ENCODE measurements around the gene TP53BP2.
"Not testable (repeated sequence)": the region's sequence is repeated elsewhere in the genome, so short reads cannot be mapped to it uniquely, and the experiment has no call there.

The TP53BP2 gene

DNA sequence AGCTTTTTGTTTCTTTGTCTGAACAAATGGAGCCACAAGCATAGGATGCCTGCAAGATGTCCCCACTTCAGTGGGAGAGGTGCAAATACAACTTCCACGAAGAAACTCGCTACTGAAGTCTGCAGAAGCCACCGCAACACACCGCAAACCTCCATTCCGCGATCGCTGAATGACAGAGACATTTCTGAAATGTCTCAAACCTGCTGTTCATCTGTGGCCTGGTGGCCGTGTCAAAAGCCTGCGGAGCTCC is 1.0 kb downstream of the TP53BP2 start:
- Mint-ChIP-seq H3K27ac (peak overlapping the region; percentile 98), H3K36me3 (peaks cover 5 to 9% of the 10 kb centered on the region in 2 donors), H3K9me3 (no peaks in the 10 kb centered on the region), H3K27me3 (no peaks in the 10 kb centered on the region), H3K4me1 (peaks cover 33 to 48% of the 10 kb centered on the region in 2 donors), H3K4me3 (peak overlapping the region; percentile 94 to 96)
- ATAC-seq (replicated peaks) (no peak), DNase-seq (peak; percentile 26)

DNA sequence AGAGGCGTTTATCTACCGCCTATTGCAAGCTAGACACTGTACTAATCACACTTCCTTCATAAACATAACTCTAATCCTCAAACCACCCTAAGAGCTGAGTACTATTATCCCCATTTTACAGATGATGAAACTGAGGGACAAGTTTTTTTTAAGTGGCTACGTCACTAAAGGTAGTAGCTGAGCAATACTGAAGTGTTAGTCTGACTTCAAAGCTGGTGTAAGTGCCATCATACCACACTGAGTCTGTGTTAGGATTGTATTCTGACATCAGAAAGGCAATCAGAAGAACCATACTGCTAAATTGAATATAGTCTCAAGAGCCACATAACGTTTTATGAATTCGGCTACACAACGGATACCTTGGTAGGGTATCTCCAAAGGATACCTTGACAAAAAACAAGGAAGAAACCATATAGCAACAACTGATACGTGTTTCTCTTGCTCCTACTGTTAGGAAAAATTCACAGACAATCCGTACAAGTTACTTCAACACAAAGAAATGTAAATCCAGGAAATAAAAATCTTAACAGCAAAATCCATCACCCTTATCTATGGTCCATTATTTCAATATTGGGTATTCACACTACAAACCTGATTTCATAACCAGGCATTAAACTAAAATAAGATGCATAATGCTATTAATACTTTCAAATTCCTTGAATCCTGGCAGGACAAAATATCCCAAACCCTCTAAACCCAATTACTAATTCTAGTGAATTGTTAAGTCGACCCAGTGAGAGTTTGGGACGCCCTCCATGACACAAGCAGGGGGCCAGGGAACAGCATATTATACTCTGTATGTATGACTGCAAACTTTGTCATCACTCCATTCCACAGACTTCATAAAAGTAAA is 1.6 kb downstream of the TP53BP2 start:
- Mint-ChIP-seq H3K27me3 (no peaks in the 10 kb centered on the region), H3K9me3 (no peaks in the 10 kb centered on the region), H3K36me3 (peaks cover 5 to 9% of the 10 kb centered on the region in 2 donors), H3K27ac (peak overlapping the region; percentile 98), H3K4me1 (peaks cover 30 to 48% of the 10 kb centered on the region in 2 donors), H3K4me3 (peak overlapping the region; percentile 94 to 96)
- ATAC-seq (replicated peaks) (no peak), DNase-seq (no peak)

GRCh38 chr1:223842784-223843183 is 3.0 kb downstream of the TP53BP2 start:
- no peaks in the 10 kb centered on the region for H3K27me3 Mint-ChIP-seq
- no peak overlapping the region for H3K27ac Mint-ChIP-seq
- H3K4me3 Mint-ChIP-seq: peak overlapping the region in 1 of 2 donors; percentile 47
- H3K36me3 Mint-ChIP-seq: peaks cover 5 to 20% of the 10 kb centered on the region in 2 donors
- no peak for ATAC-seq (replicated peaks)
- peaks cover 36 to 58% of the 10 kb centered on the region in 2 donors for H3K4me1 Mint-ChIP-seq
- no peaks in the 10 kb centered on the region for H3K9me3 Mint-ChIP-seq
- no peak for DNase-seq

DNA sequence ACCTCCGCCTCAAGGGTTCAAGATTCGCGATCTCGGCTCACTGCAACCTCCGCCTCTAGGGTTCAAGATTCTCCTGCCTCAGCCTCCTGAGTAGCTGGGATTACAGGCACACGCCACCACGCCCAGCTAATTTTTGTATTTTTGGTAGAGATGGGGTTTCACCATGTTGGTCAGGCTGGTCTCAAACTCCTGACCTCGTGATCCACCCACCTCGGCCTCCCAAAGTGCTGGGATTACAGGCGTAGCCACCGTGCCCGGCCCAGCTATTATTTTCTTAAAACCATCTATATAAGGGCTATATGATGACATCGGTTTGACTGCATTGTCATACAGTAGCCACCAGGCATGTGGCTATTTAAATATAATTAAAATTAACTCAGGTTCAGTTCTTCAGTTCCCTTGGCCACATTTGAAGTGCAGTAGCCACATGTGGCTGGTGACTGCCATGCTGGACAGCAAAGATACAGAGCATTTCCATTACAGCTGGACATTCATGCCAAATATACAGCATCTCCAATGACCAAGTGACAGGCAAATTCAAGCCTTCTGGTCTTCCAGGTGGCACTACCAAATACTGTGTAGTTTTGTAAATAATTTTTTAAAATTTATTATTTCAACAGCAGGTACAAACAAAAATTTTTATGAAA is 3.6 kb downstream of the TP53BP2 start:
- H3K4me3 Mint-ChIP-seq; H3K9me3 Mint-ChIP-seq; H3K27me3 Mint-ChIP-seq; DNase-seq; ATAC-seq (replicated peaks); H3K27ac Mint-ChIP-seq: not testable (repeated sequence)
- H3K36me3 Mint-ChIP-seq: peaks cover 5 to 20% of the 10 kb centered on the region in 2 donors
- H3K4me1 Mint-ChIP-seq: peaks cover 35 to 57% of the 10 kb centered on the region in 2 donors

DNA sequence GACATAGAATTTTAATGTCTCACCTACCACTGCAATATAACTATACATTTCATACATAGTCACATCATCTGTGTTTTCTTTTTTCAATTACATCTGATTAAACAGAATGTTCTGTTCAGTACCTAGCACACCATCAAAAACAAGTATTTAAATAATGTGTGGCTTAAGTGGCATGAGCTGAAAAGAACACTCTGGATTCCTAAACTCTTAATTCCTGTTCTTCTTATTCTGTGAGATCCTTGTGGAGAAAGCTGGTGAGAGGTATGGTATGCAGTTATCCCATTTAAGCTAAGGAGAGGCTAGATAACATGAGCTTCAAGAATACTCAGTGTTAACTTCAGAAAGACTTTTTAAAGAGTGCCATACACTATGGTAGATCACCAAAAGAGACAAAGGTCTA is 5.5 kb downstream of the TP53BP2 start:
- Mint-ChIP-seq H3K9me3 (no peaks in the 10 kb centered on the region), H3K27me3 (no peaks in the 10 kb centered on the region), H3K4me3 (no peak overlapping the region), H3K4me1 (peaks cover 29 to 50% of the 10 kb centered on the region in 2 donors), H3K27ac (peak overlapping the region; percentile 39), H3K36me3 (peaks cover 5 to 20% of the 10 kb centered on the region in 2 donors)
- ATAC-seq (replicated peaks) (no peak), DNase-seq (no peak)

- DNase-seq: no peak
- H3K27ac Mint-ChIP-seq: no peak overlapping the region
- no peak for ATAC-seq (replicated peaks)
- peaks cover 2 to 17% of the 10 kb centered on the region in 2 donors for H3K36me3 Mint-ChIP-seq
- H3K27me3 Mint-ChIP-seq: no peaks in the 10 kb centered on the region
- peaks cover 24 to 36% of the 10 kb centered on the region in 2 donors for H3K4me1 Mint-ChIP-seq
- H3K4me3 Mint-ChIP-seq: no peak overlapping the region
- no peaks in the 10 kb centered on the region for H3K9me3 Mint-ChIP-seq
These were observed 7.5 kb downstream of the TP53BP2 start for GRCh38 chr1:223838125-223838854.

DNA sequence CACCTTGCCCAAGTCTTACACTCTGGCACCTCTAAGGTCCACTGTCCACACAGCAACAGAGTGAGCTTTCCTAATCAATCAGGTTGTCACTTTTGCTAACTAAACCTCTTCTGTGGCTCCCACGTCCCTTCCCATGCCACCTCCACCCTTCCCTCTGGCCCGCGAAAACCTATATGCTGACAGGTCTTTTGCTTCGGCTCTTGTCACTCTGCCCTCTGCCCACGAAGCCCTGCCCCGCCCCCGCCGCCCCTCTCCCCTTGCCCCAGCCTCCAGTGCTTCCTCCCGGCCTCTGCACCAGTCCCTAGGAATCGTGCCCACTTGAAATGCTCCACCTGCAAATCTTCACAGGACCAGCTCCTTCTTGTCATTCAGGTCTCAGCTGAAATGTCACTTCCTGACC is 8.1 kb downstream of the TP53BP2 start:
- ATAC-seq (replicated peaks): no peak
- Mint-ChIP-seq H3K27ac (no peak overlapping the region), H3K27me3 (no peaks in the 10 kb centered on the region), H3K4me1 (peaks cover 23 to 30% of the 10 kb centered on the region in 2 donors), H3K4me3 (no peak overlapping the region), H3K36me3 (peaks cover 2 to 17% of the 10 kb centered on the region in 2 donors), H3K9me3 (no peaks in the 10 kb centered on the region)
- DNase-seq: no peak

- DNase-seq (no peak), ATAC-seq (replicated peaks) (no peak)
- Mint-ChIP-seq H3K27me3 (no peaks in the 10 kb centered on the region), H3K4me1 (peaks cover 24 to 28% of the 10 kb centered on the region in 2 donors), H3K9me3 (no peaks in the 10 kb centered on the region), H3K36me3 (peaks cover 2 to 17% of the 10 kb centered on the region in 2 donors), H3K27ac (no peak overlapping the region), H3K4me3 (no peak overlapping the region)
These were observed 8.5 kb downstream of the TP53BP2 start for GRCh38 chr1:223837206-223837605.

GRCh38 chr1:223836586-223836985 is 9.2 kb downstream of the TP53BP2 start:
- Mint-ChIP-seq H3K27me3 (no peaks in the 10 kb centered on the region), H3K4me3 (no peak overlapping the region), H3K4me1 (peaks cover 24 to 28% of the 10 kb centered on the region in 2 donors), H3K27ac (no peak overlapping the region), H3K36me3 (peaks cover 2 to 17% of the 10 kb centered on the region in 2 donors), H3K9me3 (no peaks in the 10 kb centered on the region)
- no peak for DNase-seq
- ATAC-seq (replicated peaks): no peak

- H3K4me3 Mint-ChIP-seq: no peak overlapping the region
- DNase-seq (no peak), ATAC-seq (replicated peaks) (no peak)
- H3K27ac Mint-ChIP-seq: no peak overlapping the region
- H3K36me3 Mint-ChIP-seq: peaks cover 2 to 17% of the 10 kb centered on the region in 2 donors
- no peaks in the 10 kb centered on the region for H3K9me3 Mint-ChIP-seq
- H3K27me3 Mint-ChIP-seq: no peaks in the 10 kb centered on the region
- peaks cover 22 to 27% of the 10 kb centered on the region in 2 donors for H3K4me1 Mint-ChIP-seq
These were observed 10.0 kb downstream of the TP53BP2 start for GRCh38 chr1:223835754-223836153.

DNA sequence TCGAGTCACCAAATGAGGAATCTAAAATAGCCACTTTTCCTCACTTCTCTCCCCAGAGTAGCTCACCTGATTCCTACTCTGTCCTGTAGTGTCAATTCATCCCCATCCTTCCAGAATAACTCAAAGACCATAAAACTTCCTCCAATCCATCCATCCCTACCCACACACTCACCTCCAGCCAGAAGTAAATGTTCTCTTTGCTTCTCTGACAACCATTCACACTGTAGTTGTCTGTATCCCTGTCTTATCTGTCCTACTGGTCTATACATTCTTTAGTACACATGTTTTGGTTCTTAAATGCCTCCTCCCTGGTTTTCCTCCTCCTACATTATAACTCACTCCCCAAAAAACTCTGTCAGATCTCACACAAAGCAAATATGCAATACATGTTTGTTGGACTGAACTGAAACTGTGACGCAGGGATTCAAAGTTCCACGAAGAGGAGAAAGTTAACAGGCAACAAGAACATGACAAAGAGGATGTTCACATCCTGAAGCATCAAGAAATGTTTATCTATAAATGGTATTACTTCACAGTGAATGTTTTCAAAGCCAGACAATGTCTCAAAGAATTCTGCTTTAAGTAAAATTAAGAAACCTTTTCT is 11.0 kb downstream of the TP53BP2 start:
- Mint-ChIP-seq H3K27me3 (no peaks in the 10 kb centered on the region), H3K27ac (no peak overlapping the region), H3K9me3 (no peaks in the 10 kb centered on the region), H3K36me3 (peaks cover 0 to 12% of the 10 kb centered on the region in 2 donors), H3K4me3 (no peak overlapping the region), H3K4me1 (peaks cover 18 to 21% of the 10 kb centered on the region in 2 donors)
- DNase-seq: no peak
- no peak for ATAC-seq (replicated peaks)

- ATAC-seq (replicated peaks): no peak
- Mint-ChIP-seq H3K27ac (no peak overlapping the region), H3K36me3 (peaks cover 0 to 13% of the 10 kb centered on the region in 2 donors), H3K27me3 (no peaks in the 10 kb centered on the region), H3K4me3 (no peak overlapping the region), H3K4me1 (peaks cover 21 to 24% of the 10 kb centered on the region in 2 donors), H3K9me3 (no peaks in the 10 kb centered on the region)
- no peak for DNase-seq
These were observed 11.8 kb downstream of the TP53BP2 start for GRCh38 chr1:223833948-223834347.

GRCh38 chr1:223832637-223832943 is 13.2 kb downstream of the TP53BP2 start:
- Mint-ChIP-seq H3K27ac (peak overlapping the region; percentile 94), H3K4me3 (peak overlapping the region; percentile 55 to 73), H3K36me3 (peaks cover 3 to 8% of the 10 kb centered on the region in 2 donors), H3K27me3 (no peaks in the 10 kb centered on the region), H3K4me1 (peaks cover 16 to 18% of the 10 kb centered on the region in 2 donors), H3K9me3 (no peaks in the 10 kb centered on the region)
- DNase-seq (no peak), ATAC-seq (replicated peaks) (peak; percentile 52 to 56)
